GM18858 (cell line): ENCODE measurements around the gene SPRR2A.
"Not testable (repeated sequence)": the region's sequence is repeated elsewhere in the genome, so short reads cannot be mapped to it uniquely, and the experiment has no call there.

ENCODE experiments used
- ATAC-seq: cut with Tn5 transposase; IDR thresholded peaks from one replicate; pipeline ENCODE4 v1.9.1; 2021; ENCODE audit not compliant: unreplicated experiment

Gene SPRR2A

DNA sequence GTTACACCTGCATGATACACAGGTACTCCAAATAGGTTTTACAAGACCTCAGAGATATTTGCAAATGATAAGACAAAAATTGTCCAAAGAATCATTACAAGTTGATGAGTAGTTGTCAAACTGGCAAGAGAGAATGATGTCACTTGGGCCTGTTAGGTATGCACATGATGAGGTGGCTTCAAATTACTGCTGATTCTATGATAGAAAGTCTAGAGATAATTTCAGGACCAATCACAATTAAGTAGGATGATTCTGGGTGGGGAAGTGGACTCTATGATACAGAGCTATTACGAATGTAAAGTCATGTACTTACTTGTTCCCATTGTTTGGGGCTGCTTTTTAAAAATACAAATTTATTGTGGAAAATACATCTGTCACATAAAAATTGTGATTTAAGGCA is 31.5 kb downstream of the SPRR2A start:
- ATAC-seq, result no peak

GRCh38 chr1:153024413-153024812 is 32.9 kb downstream of the SPRR2A start:
- ATAC-seq, result no peak

DNA sequence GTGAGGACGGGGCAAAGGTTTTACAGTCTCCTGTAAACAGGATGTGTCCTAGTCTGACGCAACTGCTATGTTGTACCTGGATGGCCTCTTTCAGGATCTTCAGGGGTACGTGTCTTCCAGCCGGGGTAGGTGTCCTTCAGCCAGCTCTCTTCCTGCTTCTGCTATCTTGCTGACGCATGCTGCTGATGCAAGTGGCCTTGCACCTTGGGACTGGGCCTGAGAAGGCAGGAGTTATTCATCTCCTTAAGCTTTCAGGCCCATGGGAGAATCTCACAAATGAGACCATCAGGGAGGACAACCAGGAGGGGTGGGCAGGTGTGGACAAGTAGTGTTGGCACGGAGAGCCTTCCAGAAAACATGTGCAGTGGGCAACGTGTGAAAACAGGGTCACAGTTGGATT is 34.2 kb downstream of the SPRR2A start:
- no peak for ATAC-seq

DNA sequence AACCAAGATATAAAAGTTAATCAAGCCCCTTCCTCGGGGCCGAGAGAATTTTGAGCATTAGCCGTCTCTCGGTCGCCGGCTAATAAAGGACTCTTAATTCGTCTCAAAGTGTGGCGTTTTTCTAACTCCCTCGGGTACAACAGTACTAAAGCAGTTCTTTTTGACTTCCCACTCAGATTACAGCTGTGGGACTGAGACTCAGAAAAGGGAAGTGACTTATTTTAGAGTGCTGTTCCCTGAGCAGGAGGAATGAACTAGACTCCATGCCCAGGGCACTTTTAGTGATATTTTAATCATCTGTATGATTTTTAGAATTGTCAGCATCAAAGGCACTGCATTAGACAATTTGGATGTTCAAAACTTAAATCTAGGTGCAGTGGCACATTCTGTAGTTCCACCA is 35.0 kb downstream of the SPRR2A start:
- ATAC-seq, result not testable (repeated sequence)

DNA sequence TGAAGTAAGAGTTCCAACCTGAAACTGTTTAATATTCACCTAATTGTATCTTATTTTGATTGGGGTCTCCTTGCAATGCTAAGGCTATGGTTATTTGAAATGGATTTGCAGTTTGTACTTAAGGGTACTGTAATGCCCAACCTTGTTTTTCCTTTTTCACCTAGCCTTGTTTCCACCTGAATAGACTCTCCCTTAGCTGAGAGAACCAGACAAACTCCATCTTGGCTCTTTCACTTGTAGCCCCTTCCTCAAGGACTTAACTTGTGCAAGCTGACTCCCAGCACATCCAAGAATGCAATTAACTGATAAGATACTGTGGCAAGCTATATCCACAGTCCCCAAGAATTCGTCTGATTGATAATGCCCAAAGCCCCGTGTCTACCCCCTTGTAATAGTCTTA is 35.5 kb downstream of the SPRR2A start:
- ATAC-seq, result not testable (repeated sequence)

GRCh38 chr1:153011235-153011758 is 46.0 kb downstream of the SPRR2A start:
- not testable (repeated sequence) for ATAC-seq
